NCI-H446 treated with DMSO at 0.1 percent for 48 hours (cell line): Measurements from ENCODE around the gene APBB2.

Experiments used
- DNase-seq: peaks from one replicate; lab custom pipeline; 2025; lab: John Stamatoyannopoulos, UW

APBB2 gene

DNA sequence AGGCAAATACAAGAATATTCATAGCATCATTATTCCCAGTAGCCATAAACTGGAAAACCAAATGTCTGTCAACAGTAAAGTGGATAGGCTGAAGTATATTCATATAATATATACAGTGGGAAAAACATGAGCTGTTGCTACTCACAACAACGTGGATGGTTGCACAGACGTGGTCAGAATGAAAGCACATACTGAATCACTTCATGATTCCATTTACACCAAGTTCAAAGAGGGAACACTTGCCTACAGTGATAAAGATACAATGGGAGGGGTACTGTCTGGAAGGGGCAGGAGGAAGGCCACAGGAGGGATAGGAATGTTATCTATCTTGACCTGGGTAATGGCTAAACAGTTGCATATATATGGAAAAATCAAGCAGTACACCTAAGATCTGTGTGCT is 25.3 kb downstream of the APBB2 start:
- no peak for DNase-seq

DNA sequence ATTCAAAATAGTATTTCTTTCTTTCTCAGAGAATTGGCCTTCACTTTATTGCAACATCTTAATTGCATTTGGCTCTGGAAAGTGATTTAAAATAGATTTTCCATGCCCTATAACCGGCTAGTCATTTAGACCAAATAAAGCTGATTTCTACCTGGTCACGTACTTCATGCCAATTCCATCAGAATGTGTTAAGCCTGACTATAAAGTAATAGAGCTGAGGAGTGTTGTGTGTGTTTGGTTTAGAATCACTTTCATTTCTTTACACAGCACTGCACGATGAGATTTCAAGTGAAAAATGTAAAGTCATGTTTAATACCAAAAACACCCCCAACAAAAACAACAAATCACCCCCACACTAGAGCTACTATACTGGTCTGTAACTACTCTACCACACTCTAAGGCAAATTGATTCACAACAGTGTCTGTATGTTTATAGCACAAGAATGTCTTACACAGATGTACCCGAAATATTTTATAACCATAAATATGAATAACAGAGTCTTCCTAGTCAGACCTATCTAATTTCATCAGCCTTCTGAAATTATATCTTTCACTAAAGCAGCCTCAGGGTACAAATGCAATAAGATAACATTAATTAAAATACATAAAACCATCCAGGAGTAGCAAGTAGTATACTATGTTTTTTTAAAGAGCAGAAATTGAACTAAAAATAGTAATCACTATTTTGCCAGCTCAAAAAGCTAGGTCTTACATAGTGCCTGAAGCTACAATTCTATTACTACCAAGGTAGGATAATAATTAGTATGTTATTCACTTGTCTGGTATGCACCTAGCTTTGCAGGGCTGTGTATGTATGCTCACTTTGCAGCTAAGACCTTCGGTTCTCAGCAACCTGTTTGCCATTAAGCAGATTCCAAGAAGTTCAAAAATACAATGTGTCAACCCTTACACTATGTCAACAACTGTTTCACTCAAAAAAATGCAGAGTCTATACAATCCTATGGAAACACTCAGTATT is 28.4 kb downstream of the APBB2 start:
- DNase-seq: no peak

DNA sequence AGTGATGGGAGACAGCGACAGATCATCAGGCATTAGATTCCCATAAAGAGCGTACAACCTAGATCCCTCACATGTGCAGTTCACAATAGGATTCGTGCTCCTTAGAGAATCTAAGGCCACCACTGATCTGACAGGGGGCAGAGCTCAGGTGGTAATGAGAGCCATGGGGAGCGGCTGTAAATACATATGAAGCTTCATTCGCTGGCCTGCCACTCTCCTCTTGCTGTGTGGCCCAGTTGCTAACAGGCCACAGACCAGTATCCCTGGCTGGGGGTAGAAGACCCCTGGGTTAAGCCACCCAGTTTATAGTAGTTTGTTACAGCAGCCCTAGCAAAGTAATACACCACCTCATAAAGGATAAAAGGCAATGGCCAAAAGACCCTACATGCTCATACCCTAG is 30.3 kb downstream of the APBB2 start:
- no peak for DNase-seq

DNA sequence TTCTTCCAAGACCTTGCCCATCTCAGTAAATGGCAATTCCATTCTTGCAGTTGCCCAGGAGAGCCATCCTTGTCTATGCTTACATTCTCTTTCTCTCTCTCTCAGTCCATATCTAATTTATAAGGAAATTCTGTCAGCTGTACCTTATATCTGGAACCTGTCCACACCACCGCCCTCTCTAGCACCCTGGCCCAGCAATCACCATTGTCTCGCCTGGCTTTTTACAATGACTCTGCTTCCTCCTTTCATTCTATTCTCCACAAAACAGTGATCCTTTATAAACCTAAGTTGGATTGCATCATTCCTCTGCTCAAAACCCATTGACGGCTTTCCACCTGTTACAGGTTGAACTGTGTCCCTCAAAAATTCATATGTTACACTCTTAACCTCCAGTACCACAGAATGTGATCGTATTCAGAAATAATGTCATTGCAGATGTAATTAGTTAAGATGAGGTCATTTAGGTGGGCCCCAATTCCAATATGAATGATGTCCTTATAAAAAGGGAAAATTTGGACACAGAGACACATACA is 31.3 kb downstream of the APBB2 start:
- no peak for DNase-seq

DNA sequence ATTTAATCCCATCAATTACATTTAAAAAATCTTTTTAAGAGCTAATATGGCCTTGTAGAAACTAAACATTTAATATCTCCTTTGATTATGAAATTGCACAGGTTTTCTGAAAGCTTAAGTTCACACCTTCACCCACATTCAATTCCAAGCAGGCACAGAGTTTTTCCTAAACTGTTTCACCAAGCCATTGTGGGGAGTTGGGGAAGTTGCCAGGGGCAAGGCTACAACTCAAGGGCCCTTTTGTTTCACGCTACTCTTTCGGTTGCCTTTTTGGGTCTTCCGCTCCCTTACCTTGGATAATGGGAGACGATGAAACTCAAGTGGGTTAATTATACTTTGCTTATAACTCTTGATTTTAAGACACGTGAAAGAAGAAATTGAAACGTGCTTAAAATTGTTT is 33.3 kb downstream of the APBB2 start:
- DNase-seq: no peak

DNA sequence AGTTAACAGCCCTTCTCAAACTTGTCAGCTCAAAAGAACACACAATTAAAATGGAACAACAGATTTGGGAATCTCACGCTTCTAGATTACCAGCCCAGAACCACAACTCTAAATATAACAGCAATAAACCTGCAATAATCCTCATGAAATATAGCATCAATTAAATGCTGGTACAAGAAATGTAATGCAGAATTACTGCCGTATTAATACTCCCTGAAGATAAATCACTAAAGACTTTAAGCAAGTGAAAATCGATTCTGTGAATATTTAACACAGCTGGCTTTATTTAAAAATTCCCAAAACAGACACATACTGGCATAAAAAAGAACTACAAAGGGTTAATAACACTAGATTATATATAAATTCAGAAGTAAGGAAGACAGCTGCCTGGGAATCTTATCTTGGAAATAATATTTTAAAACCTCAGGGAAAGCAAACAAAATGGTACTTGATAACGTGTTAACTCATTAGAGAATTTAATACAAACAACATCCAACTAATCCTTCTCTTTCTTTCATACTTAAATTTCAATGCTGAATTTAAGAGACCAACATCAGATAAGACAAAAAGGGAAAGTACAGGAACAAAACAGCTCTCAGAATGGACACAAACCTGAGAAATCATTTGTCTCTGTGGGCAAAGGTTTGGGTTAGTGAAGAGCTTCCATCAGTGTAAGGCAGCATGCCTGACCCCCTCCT is 34.7 kb downstream of the APBB2 start:
- DNase-seq: no peak

DNA sequence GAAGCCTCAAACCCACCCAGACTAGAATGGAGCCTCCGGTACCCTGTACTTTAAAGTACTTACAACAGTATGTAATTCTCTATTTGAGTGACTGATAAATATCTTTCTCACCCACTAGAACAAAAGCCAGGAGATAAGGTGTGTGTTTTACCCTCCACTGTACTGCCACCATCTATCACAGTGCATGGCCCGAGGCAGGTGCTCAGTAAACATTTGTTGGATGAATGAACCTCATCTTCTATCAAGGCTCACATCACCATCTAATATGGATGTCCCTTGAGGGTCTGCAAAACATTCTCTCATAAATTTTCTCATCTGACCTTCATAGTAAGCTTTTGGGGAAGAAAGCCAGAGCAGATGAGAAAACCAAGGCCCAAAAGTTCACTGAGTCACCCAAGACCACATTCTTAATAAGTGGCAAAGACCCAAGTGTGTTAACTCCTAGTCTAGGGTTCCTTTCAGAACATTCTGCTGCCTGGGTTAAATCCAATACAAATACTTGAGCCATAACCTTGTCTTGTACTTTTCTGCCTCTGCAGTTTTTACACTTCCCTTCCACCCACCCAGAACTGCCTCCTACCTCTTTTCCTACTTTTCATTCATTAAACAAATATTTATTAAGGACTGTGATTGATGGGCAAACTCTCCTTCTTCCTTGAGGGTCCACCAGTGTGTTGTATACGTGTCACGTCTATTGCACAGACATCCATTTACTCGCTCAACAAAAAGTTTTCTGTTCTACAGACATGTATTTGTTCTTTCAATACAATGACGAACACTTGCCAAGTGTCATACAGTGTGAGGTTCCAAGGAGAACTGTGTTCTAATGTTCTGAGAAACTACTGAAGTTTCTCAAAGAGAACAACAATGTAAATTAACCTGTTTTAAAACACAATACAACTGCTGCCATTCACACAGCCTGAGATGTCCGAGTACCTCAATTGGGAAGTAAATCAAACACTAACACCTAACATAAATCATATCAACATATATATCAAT is 35.7 kb downstream of the APBB2 start:
- DNase-seq: no peak

DNA sequence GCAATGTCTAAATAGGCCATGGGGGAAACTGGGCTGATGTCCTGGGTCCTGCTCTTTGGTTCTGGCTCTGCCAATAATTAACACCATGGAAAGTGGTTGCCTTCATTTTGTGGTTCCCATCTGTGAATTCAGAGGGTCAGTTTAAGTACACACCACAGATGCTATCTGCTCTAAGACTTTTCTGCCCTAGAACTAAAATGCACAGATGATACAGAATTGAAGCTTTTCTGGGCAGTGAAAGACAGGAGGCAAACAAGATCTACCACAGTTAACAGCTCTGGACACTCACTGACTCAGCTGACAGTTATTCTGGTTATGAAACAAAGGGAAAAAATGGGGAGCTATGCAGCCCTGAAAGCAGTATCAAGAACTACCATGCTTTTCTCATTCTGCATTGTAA is 37.3 kb downstream of the APBB2 start:
- no peak for DNase-seq

DNA sequence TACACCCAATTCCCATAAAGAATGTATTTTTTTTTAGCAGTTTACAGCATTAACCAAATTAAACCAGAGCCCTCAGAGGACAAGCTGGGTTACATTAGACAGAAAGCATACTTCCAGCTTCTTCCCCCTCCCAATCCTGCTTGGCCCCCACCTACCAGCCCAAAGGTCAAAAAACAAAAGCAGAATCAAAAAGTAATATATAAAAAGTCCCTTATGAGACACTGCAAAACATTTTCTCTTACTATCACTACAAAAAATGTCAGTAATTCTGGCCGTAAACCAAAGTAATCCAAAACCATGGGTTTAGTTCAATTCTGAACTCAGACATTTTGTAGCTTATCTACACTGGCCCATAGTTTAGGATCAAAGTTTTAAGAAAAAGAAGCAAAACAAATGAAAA is 38.0 kb downstream of the APBB2 start:
- DNase-seq: no peak

DNA sequence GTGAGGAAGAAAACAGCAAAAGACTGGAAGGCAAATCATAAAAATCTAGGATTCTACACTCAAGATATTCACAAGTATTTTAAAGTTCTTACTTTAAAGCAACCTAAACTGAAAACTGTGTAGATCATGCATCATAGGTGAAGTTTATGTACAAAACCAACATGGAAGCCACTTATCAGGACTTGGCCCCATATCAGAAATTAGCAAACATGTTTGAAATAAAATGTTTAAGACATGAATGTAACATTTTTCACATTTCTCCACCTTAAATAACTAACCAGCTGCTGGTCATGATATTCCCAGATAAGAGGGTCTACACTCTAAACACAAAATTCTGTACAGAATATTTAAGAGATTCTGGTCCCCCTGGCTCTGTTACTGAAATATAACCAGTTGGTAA is 38.5 kb downstream of the APBB2 start:
- no peak for DNase-seq

DNA sequence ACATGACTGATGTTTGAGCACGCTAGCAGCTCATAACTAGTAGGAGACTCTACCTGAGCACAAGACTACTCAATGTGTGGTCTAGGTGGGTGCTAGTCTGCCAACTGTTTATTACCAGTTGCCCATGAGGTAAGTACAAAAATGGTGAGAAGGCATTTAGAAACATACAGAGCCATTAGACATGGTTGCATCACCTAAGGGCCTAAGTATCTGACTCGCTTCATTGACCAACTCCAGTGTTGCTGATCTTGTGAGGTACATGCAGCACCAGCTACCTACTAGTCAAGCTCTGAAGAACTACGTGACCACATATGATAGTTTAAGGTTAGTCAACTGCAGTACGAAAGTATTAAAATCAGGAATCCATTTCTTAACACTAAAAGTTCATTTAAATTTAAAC is 39.9 kb downstream of the APBB2 start:
- DNase-seq: no peak

DNA sequence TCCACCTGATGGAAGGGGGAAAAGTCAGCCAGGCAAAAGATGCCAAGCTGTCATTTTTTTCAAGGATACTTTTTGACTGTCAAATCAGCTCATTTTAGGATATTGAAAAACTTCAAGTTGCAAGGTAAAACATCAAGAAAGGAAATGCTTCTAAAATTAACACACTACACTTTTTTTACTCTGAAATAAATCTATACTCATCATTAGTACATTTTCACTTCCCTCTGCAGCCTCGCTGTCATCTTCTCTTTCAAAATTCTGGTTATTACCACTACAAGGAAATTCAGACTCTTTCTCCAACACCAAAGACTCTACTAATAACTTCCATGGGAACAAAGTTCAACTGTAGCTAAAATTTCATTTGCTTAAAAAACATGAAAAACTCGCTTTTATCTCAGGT is 41.6 kb downstream of the APBB2 start:
- DNase-seq: no peak

DNA sequence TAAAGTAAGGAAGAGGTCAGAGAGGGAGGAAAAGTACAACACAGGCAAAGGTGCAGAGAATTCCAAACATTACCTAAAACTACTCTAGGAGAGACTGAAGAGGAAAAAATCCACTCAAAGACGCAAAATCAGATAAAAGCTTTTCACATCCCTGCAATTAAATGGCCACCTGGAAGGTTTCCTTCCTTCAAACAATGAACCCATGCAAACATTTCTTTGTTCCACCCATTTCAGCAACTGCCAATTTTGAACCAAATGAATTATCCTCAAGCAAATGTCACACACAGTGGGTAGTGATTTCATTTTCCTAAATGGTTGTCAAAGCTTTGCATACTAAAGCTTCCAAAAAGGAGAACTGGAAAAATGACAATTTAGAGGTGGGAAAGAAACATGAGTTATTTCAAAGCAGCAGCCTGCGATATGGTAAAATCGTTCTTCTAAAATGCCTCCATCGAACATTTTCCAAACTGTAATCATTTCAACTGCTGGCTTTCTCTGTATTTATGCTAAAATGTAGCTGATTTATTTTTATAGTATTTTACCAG is 45.0 kb downstream of the APBB2 start:
- no peak for DNase-seq

DNA sequence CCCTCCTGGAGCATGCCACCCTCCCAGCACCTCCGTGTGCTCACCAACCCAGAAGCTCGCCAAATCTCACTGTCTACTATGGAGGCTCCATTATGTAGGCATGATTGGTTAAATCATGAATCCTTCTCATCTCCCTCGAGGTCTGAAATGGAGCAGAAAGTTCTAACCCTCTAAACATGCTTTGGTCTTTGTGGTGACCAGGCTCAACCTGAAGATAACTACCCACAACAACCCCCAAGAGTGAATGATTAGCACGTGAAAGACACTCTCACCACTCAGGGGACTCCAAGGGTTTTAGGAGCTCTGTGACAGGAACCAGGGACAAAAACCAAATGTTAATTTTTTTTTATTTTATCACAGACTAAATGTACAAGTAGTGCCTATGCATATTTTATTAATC is 47.2 kb downstream of the APBB2 start:
- no peak for DNase-seq

DNA sequence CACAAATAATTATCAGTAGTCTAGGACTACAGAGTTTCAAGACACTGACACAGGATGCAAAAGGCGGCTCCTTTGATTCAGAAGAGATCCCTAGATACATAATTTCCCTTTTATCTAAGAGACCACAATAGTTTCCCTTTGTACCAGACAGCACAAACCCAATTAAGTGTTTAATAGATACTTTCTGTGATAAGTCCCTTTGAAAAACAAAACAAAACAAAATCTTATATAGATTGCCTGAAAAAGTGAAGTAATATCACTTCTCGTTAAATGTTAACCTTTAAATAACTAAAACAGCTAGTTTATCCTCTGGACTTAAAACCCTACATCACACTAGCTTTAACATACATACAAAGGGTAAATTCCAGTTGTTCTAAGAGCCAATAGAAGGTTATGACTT is 49.9 kb downstream of the APBB2 start:
- DNase-seq: no peak

DNA sequence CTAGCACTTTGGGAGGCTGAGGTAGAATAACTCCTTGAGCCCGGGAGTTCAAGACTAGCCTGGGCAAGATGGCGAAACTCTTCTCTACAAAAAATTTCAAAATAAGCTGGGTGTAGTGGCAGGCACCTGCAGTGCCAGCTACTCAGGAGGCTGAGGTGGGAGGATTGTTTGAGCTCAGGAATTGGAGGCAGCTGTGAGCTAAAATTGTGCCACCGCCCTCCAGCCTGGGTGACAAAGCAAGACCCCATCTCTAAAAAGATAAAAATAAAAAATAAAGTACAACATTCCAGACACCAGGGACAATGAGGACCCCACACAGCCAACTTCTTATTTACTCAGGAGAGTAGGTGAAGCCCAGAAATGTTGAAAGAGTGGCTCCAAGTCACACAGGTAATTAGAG is 53.0 kb downstream of the APBB2 start:
- DNase-seq: no peak

DNA sequence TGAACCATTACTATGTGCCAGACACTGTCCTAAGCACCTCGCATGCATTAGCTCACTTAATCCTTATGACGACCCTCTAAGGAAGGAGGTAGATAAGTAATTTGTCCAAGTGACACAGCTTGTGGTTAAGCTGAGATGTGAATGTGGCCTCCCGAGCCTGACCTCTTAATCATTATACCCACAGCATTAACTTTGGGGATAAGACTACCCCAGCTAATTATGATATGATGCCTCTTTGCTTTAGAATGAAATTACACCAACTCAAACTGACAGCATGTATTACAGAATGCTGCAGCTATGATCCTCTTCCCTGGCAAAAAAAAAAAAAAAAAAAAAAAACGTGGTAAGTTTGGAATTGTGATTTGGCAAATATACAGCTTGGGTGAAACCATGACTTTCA is 53.5 kb downstream of the APBB2 start:
- no peak for DNase-seq

DNA sequence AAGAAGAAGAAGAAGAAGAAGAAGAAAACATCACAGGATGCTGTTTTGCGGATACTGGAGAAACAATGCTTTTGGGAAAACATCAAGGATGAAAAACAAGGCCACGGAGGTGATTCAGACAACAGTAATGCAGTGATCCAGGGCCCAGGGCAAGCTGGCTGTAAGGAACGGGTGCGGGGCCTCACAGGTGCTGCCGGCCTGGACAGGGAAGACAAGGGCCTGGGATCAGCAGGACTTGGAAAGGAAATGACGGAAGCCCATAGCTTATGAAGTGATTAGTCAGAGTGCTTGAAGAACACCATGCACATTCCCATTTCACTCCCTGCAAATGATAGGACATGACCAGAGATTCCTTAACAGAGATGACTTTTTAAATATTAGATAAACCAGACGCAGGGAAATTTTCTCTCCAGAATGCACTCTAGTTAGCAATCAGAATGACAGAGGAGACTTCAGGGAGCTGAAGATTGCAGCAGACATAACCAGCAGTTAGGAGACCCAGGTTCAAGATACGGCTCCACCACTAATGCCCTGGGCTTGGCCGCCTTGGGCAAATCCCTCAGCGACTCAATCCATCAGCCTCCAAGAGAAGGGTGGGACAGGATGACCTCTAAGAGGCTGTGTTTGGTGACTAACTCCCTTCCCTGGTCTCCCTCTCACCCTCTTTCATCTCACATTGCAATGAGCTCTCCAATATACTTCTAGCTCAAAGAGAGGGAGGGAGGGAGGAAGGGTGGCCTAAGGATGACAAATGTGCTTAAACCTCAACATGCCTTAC is 54.1 kb downstream of the APBB2 start:
- no peak for DNase-seq

DNA sequence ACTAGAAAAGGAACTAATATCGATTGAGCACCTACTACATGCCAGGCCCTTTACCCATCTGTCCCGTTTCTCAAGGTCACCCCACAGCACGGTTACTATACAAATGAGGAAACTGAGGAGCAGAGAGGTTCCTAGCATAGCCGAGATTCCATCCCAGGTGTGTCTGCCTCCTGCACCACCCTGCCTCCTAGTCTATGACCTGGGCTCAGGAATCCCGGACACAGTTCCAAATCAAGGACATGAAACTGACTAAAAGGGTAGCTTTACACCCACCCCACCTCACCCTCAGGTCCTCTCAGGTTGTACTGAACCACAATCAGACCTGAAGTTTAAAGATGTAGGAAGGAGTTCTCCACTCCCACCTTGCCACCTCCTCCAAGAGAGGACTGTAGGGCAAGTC is 55.6 kb downstream of the APBB2 start:
- DNase-seq: no peak

DNA sequence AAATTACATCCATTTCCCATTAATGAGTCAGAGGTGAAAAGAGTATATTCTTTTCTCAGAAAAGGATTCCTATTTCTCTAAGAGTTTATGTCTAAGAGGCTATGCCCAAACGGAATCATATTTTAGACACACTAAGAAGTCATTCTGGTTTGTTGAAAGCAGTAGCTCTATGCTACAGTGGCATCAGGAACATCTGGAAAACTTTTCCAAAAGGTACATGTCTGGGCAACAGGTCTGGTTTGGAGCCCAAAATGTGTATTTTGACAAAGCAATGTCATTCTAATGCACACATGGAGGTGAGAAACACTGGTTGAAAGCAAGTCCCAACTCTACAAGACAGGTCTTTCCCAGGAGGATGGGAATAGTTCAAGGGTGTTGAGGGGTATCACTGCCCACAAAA is 56.1 kb downstream of the APBB2 start:
- no peak for DNase-seq

DNA sequence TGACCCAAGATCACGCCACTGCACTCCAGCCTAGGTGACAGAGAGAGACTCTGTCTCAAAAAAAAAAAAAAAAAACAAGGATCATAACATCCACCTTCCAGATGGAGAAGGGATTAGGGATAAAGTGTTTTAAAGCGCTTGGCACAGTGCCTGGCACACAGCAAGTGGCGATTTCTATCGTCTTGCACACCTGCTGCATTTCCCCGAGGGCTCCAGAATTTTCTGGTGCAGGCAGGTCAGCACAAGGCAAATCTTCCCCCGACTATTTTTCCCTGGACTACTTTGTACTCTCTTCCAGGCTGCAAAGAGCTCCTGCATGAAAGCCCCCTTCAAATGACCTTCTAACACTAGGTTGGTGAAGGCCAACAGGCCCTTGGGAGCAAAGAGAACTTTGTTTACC is 57.3 kb downstream of the APBB2 start:
- DNase-seq: no peak
